Testis (tissue), 2 donors: Measurements from ENCODE around the gene INO80C.

Experiments used
- POLR2A ChIP-seq: fragments of 450-650 bp; IDR thresholded peaks from one replicate; pipeline ENCODE4 v1.6.1; 2017; ENCODE audit warnings: antibody characterized with exemption, mild to moderate bottlenecking, moderate library complexity
- TF ChIP-seq, protein P1 (sequence below), 3 experiments: fragments of 450-650 bp in 2 of 3; fragments of 200-600 bp in 1 of 3; sonication (generic) in 1 of 3; IDR thresholded peaks; one replicate each; pipeline ENCODE4 v1.5.1; 2016 to 2019; ENCODE audit warnings: antibody characterized with exemption in 3 of 3, mild to moderate bottlenecking in 2 of 3, moderate library complexity in 1 of 3

DNA sequence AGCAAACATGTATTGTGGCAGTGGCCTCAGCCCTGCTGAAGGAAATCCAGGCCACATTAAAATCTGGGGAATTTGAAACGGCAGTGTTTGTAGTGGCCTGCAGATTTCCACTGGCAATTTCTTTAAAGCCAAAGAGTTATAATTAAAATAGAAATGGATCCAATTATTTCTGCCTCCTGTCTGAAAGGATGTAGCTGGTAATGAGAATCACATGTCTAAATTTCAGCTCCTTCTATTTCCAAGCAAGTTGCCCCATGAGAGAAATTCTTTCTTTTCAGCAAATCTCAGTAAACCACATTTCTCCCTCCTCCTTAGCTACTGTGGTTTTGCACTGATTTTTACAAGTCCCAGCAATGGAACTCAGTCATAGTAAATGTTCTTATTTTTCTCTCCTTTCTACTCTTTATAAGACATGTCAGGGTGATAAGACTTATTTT, 65.2 kb downstream of the INO80C start:
- TF ChIP-seq POLR2A, result no peak
- TF ChIP-seq, protein P1, sequence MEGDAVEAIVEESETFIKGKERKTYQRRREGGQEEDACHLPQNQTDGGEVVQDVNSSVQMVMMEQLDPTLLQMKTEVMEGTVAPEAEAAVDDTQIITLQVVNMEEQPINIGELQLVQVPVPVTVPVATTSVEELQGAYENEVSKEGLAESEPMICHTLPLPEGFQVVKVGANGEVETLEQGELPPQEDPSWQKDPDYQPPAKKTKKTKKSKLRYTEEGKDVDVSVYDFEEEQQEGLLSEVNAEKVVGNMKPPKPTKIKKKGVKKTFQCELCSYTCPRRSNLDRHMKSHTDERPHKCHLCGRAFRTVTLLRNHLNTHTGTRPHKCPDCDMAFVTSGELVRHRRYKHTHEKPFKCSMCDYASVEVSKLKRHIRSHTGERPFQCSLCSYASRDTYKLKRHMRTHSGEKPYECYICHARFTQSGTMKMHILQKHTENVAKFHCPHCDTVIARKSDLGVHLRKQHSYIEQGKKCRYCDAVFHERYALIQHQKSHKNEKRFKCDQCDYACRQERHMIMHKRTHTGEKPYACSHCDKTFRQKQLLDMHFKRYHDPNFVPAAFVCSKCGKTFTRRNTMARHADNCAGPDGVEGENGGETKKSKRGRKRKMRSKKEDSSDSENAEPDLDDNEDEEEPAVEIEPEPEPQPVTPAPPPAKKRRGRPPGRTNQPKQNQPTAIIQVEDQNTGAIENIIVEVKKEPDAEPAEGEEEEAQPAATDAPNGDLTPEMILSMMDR (IDR thresholded peaks at IDR 0.05), result no peak
